Osteoblast (primary cell): ENCODE measurements around the gene ERC1. TPM values are rescaled to one million over a fixed set of nuclear protein-coding genes. Genes with fewer than 3 reads are reported as not detected.

Source experiments
- DNase-seq: peaks from one replicate; pipeline ENCODE4 v3.0.0; 2011; ENCODE audit warnings: low spot score, mixed read lengths; ENCODE audit not compliant: insufficient read length; ENCODE audit errors: missing footprints
- H2AFZ ChIP-seq: 2 replicates; pipeline ENCODE4 v1.6.0; 2011; ENCODE audit warnings: mild to moderate bottlenecking, low read length
- H3K27ac ChIP-seq: 2 replicates; pipeline ENCODE4 v1.5.1; 2011; ENCODE audit warnings: mild to moderate bottlenecking, low read depth, low read length, moderate library complexity
- H3K27me3 ChIP-seq: 2 replicates; pipeline ENCODE4 v1.6.0; 2012; ENCODE audit warnings: mild to moderate bottlenecking, control low read depth, inconsistent platforms, low read length, moderate library complexity; ENCODE audit not compliant: insufficient read depth
- H3K36me3 ChIP-seq: 2 replicates; pipeline ENCODE4 v1.5.1; 2011; ENCODE audit warnings: mild to moderate bottlenecking, low read length, control low read depth, moderate library complexity; ENCODE audit not compliant: insufficient read depth
- H3K4me1 ChIP-seq: 2 replicates; pipeline ENCODE4 v1.5.1; 2011; ENCODE audit warnings: mild to moderate bottlenecking, low read length, control low read depth, moderate library complexity; ENCODE audit not compliant: insufficient read depth
- H3K4me2 ChIP-seq: 2 replicates; pipeline ENCODE4 v1.6.0; 2011; ENCODE audit warnings: mild to moderate bottlenecking, low read length; ENCODE audit not compliant: insufficient read depth
- H3K4me3 ChIP-seq: fragments of 200-600 bp; sonication (generic); 3 replicates; pipeline ENCODE4 v1.5.1; 2012; ENCODE audit warnings: mild to moderate bottlenecking, low read length, inconsistent platforms; ENCODE audit not compliant: insufficient read depth
- H3K79me2 ChIP-seq: 2 replicates; pipeline ENCODE4 v1.6.0; 2012; ENCODE audit warnings: mild to moderate bottlenecking, low read length, control low read depth, inconsistent platforms; ENCODE audit not compliant: insufficient read depth
- H3K9me3 ChIP-seq: 2 replicates; pipeline ENCODE4 v1.5.1; 2011; ENCODE audit warnings: low read depth, low read length, control low read depth
- H4K20me1 ChIP-seq: 2 replicates; pipeline ENCODE4 v1.6.0; 2012; ENCODE audit warnings: mild to moderate bottlenecking, low read length, control low read depth; ENCODE audit not compliant: insufficient read depth
- total RNA-seq: library from RNA; depleted of rRNA; stranded (reverse); fragments of >200 nt; gene quantifications from 2 replicates; pipeline ENCODE4 v1.2.3, GENCODE V29; 2012
- TF ChIP-seq, protein P1 (sequence below): IDR thresholded peaks from 2 replicates; pipeline ENCODE4 v1.5.1; 2011; ENCODE audit warnings: mild to moderate bottlenecking, low read depth, low read length, moderate library complexity; ENCODE audit errors: extremely low read depth

ERC1 gene
- total RNA-seq, 1 donor, result 36.2 TPM

DNA sequence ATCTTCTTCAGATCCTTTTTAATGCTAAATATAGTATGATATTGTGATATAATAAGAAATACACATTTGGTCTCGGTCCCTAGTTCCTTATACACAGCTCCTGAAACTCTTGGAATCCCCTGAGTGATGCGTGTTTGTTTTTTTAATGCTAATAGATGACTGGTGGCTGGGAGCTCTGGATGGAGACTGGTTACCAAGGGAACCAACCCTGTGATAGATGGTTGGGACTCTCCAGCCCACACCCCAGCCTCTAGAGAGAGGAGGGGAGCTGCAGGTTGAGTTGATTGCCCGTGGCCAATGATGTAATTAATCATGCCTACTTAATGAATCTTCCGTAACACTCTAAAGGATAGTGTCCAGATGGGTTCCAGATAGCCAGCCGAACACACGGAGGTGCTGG is 462.8 kb downstream of the ERC1 start:
- no peak for DNase-seq
- Histone ChIP-seq H3K9me3 (no peaks in the 10 kb centered on the region), H3K4me2 (no peak overlapping the region), H3K27ac (no peak overlapping the region), H3K4me1 (peaks cover 18% of the 10 kb centered on the region), H2AFZ (no peak overlapping the region), H3K36me3 (no peaks in the 10 kb centered on the region), H3K4me3 (no peak overlapping the region), H3K27me3 (no peaks in the 10 kb centered on the region), H4K20me1 (no peaks in the 10 kb centered on the region), H3K79me2 (no peaks in the 10 kb centered on the region)
- TF ChIP-seq, protein P1, sequence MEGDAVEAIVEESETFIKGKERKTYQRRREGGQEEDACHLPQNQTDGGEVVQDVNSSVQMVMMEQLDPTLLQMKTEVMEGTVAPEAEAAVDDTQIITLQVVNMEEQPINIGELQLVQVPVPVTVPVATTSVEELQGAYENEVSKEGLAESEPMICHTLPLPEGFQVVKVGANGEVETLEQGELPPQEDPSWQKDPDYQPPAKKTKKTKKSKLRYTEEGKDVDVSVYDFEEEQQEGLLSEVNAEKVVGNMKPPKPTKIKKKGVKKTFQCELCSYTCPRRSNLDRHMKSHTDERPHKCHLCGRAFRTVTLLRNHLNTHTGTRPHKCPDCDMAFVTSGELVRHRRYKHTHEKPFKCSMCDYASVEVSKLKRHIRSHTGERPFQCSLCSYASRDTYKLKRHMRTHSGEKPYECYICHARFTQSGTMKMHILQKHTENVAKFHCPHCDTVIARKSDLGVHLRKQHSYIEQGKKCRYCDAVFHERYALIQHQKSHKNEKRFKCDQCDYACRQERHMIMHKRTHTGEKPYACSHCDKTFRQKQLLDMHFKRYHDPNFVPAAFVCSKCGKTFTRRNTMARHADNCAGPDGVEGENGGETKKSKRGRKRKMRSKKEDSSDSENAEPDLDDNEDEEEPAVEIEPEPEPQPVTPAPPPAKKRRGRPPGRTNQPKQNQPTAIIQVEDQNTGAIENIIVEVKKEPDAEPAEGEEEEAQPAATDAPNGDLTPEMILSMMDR, result no peak

DNA sequence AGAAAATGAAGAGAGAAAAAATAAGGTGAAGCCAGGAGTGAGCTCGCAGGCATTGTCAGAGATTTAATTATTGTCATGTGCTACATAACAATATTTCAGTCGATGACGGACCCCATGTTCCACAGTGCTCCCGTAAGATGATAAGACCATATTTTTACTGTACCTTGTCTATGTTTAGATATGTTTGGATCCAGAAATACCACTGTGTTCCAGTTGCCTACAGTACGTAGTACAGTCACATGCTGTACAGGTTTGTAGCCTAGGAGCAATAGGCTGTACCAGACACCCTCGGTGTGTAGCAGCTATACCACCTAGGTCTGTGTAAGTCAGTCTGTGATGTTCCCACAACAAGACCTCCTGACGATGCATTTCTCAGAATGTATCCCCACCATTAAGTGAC is 465.9 kb downstream of the ERC1 start:
- H2AFZ ChIP-seq, result no peak overlapping the region
- H3K36me3 ChIP-seq, result no peaks in the 10 kb centered on the region
- peaks cover 19% of the 10 kb centered on the region for H3K4me1 ChIP-seq
- H3K9me3 ChIP-seq, result no peaks in the 10 kb centered on the region
- H4K20me1 ChIP-seq, result no peaks in the 10 kb centered on the region
- no peak overlapping the region for H3K4me3 ChIP-seq
- no peaks in the 10 kb centered on the region for H3K79me2 ChIP-seq
- H3K27ac ChIP-seq, result no peak overlapping the region
- TF ChIP-seq, protein P1, result no peak
- no peak for DNase-seq
- H3K27me3 ChIP-seq, result no peaks in the 10 kb centered on the region
- no peak overlapping the region for H3K4me2 ChIP-seq

DNA sequence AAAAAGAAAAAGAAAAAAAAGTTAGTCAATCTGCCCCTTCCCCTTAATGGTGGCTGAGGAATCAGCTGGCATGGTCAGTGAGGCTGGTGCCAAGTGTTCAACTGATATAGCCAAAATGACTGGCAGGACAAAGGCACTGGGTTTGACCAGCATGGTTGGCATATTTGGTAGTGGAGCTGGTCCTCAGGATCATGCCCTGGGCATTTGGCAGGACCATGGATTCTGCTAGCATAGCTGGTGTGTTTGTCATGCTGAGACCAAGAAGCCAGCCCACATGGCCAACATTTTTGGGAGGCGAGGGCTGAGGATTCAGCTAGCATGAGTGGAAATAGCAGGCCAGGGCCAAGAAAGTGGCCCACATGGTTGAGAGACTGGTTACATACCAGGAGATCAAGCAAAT is 466.9 kb downstream of the ERC1 start:
- Histone ChIP-seq H3K79me2 (no peaks in the 10 kb centered on the region), H3K4me1 (peaks cover 19% of the 10 kb centered on the region), H3K9me3 (no peaks in the 10 kb centered on the region), H3K36me3 (no peaks in the 10 kb centered on the region), H3K4me2 (peak overlapping the region; percentile 52), H3K4me3 (no peak overlapping the region), H2AFZ (no peak overlapping the region), H4K20me1 (no peaks in the 10 kb centered on the region), H3K27me3 (no peaks in the 10 kb centered on the region), H3K27ac (peak overlapping the region; percentile 72)
- TF ChIP-seq, protein P1, result no peak
- DNase-seq, result no peak

DNA sequence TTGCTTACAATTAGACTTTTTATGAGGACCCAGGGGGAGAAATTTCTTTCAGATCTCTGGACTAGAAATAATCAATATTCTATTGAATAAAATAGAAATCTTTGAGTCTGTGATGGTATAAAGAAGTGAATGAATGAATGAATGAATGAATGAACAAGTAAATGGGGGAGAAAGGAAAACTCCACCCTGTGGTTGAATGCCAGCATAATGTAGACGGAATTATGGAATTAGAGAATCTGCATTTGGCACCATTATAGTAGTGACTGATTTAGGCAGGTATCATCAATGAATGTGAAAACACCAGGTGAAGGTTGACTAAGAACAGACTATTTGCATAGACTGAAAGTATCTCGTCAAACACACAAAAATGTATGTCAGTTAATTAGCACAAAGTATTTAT is 468.3 kb downstream of the ERC1 start:
- Histone ChIP-seq H2AFZ (no peak overlapping the region), H4K20me1 (no peaks in the 10 kb centered on the region), H3K4me2 (no peak overlapping the region), H3K27ac (no peak overlapping the region), H3K4me3 (no peak overlapping the region), H3K9me3 (no peaks in the 10 kb centered on the region), H3K27me3 (no peaks in the 10 kb centered on the region), H3K36me3 (no peaks in the 10 kb centered on the region), H3K79me2 (no peaks in the 10 kb centered on the region), H3K4me1 (peaks cover 30% of the 10 kb centered on the region)
- DNase-seq, result no peak
- TF ChIP-seq, protein P1, result no peak
